Glomerular endothelial cell (primary cell): ENCODE measurements around the gene LRRIQ4. TPM values are rescaled to one million over a fixed set of nuclear protein-coding genes. Genes with fewer than 3 reads are reported as not detected.

Experiments
- DNase-seq: peaks from one replicate; pipeline ENCODE4 v3.0.0-alpha.2; 2011; ENCODE audit warnings: low read depth, low spot score; ENCODE audit errors: extremely low read depth
- total RNA-seq: library from RNA; depleted of rRNA; stranded (reverse); fragments of >200 nt; gene quantifications from 2 replicates; pipeline ENCODE4 v1.2.3, GENCODE V29; 2015

Gene LRRIQ4
- total RNA-seq, 1 donor from 2014 or later, result not detected

GRCh38 chr3:169848741-169849140, 36.1 kb downstream of the LRRIQ4 start:
- DNase-seq, result no peak

GRCh38 chr3:169850618-169851017, 37.9 kb downstream of the LRRIQ4 start:
- DNase-seq, result no peak

GRCh38 chr3:169855514-169855913, 42.8 kb downstream of the LRRIQ4 start:
- no peak for DNase-seq

- no peak for DNase-seq
Observed at GRCh38 chr3:169857811-169858210, 45.1 kb downstream of the LRRIQ4 start.

DNA sequence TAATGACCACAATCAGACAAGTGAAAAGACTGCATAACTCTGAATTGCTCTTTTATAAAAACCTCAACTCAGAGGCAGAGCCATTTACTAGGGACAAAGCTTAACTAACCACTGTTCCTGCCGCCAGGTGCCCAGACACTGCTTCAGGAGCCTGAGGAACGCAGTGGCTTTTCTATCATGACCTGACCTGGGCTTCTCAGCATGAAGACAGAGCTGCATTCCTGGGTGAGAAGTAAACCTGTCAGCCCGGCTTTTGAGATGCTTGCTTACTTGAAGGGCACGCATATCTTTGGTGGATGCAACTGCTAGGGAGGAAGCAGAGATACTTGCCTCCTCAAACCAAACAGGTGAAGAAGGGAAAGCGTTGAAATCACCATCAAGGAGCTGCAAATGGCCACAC, 49.2 kb downstream of the LRRIQ4 start:
- DNase-seq, result no peak

DNA sequence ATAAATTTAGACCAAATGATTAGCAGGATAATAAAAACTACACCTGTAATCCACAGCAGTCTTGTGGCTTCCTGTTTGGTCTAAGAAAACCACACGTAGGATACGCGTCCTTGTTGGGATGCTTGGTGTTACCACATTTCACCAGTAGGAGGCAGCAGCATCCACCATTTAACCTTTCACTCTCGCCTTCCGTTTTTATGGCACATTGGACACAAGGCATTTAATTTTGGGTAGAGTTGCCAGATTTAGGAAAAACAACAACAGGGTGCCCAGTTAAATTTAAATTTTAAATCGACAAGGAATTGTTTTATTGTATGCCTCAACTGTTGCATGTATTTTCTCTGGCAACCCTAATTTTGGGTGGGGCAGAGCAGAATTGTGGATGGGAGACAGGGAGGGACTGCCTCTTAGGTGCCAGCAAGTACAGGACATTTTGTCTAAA, 50.8 kb downstream of the LRRIQ4 start:
- peak; percentile 64 for DNase-seq

DNA sequence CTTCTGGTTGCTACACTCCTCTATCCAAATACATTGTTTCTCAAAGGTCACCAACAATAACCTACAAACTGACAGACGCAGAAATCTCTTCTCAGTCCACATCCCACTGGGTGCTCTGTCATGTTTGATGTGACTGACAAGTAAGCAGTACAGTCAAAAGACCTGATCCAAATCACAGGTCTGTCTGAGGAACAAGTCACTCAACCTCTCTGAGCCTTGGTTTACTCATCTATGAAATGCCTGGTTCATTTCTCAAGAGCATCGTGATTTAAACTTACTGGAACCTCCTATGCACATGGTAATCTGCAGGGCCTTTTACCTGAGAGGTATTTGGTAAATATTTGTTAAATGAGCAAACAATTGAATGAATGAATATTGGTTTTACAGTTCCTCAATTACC, 51.6 kb downstream of the LRRIQ4 start:
- no peak for DNase-seq

DNA sequence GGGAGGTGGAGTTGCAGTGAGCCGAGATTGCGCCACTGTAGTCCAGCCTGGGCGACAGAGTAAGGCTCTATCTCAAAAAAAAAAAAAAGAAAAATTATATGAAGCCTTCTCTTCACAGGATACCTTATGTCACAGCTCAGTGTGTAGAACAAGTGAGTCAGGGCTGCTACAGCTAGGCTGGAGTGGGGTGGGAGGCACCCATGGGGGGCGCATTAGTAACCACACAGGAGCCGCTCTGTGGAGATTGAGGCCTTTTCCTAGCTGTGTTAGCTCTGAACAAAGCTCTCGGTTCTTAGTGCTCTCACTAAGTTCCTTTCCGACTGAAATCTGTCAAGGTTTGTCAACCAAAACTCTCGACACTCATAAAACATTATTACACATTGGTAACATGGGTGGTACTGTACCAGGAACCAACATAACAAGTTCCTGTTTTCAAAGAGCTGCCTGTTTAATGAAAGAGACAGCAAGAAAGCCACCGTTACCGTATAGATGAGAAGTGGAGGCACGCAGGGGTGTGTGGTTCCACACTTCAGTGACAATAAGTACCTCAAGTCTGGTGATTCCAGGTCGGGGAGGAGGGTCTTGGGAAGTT, 52.6 kb downstream of the LRRIQ4 start:
- no peak for DNase-seq

- DNase-seq, result no peak
Observed at GRCh38 chr3:169867584-169868210, 55.0 kb downstream of the LRRIQ4 start.

GRCh38 chr3:169868369-169868768, 55.7 kb downstream of the LRRIQ4 start:
- no peak for DNase-seq

- no peak for DNase-seq
Observed at GRCh38 chr3:169869484-169870220, 57.0 kb downstream of the LRRIQ4 start, which contains the start of gene LRRC31. Gene LRRC31, minus strand, starts transcription at chr3:169869935. Its CDS starts 128 bp downstream, at chr3:169869807.

DNA sequence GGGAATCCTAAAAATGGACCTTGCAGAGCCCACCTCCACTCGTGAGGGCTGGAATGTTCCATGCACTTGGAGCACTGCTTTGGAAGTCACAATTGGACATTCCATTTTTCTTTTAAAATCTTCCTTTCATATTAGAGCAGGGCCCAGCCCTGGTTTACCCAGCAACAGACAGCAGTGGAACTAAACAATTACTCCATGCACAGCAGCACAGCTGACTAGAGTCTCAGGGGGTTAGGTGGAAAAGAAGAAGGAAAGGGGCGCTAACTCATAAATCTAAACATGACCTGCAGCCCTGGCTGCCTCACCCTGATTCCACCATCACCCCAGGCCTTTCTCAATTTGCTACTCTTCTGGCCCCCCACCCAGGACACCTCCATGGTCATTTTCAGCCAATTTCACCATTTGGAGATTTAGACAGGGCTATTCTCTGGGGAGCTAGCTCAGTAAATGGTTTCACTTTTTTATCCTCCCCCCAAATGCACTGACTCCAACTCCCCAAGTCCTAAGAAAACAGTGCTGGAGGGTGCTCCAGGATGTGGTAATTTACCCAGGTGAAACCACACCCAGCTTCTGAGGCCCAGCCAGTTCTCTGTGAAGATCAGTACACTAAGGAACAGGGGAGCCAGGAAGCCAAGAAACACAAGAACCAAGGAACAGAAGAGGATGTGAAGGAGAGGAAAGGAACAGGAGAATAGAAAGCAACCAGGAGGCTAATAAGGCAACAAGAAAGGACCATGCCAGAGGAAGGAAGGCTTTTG, 58.6 kb downstream of the LRRIQ4 start:
- DNase-seq, result no peak

- DNase-seq, result no peak
Observed at GRCh38 chr3:169879013-169879557, 66.4 kb downstream of the LRRIQ4 start.

GRCh38 chr3:169879845-169880575, 67.3 kb downstream of the LRRIQ4 start:
- no peak for DNase-seq

- DNase-seq, result no peak
Observed at GRCh38 chr3:169880576-169881250, 68.0 kb downstream of the LRRIQ4 start.

- no peak for DNase-seq
Observed at GRCh38 chr3:169886671-169887070, 74.0 kb downstream of the LRRIQ4 start.
